Measurements from ENCODE around the gene KCNB1.
"Not testable (repeated sequence)": the region's sequence is repeated elsewhere in the genome, so short reads cannot be mapped to it uniquely, and the experiment has no call there.

The KCNB1 gene

GRCh38 chr20:49314052-49314451 is 168.4 kb downstream of the KCNB1 start:
- DNase-seq, result not testable (repeated sequence)
